ENCODE results near the gene SUN2. TPM values are rescaled to one million over a fixed set of nuclear protein-coding genes. Genes with fewer than 3 reads are reported as not detected.
A peak's percentile ranks its signal among the peaks of the same experiment; 100 is the strongest.

Gene SUN2
- total and polyA plus RNA-seq, 2 of the 13 experiments (the other 11 are each of a cell fraction or from before 2014, with no cell fraction given) = 45.6 to 56.6 TPM

DNA sequence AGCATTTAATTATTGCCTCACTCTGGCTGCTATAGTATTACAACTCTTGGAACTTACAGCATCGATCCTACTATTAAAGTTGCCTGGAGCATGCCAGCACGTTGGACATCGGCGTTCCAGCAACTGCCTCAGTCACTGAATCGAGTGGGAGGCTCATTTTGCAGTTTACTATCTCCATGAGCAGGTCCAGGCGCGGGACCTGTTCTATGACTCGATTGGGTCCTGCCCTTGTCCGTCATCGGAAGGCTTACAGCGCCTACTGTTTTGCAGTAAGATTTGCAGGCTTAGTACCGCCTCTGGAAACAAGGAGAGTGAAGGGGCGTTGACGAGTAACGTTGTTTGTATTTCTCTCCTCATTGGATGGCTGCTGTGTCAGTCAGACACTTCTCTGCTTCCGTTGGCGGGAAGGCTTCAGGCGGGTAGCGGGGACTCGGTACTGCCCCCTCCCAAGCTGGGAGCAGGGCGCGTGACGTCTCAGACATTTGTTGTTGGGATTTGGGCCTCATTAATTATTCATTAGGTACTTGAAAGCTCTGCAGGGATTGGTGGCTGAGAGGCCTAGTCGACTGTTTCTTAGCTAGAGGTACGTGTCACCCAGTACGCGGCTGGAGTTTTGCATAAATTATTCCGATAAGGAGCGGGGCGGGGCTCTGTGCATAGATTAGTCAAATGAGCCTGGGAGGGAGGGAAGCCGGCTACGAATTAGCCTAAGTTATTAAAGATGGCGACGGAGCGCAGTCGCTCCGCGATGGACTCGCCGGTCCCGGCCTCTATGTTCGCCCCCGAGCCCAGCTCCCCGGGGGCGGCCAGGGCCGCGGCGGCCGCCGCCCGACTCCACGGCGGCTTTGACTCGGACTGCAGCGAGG lies 50.3 kb downstream of the SUN2 start, which contains the start of gene GTPBP1 (continued):
- TF ChIP-seq NFKB2 (CRISPR knock-in tag; IDR thresholded peaks at IDR 0.05; ENCODE audit: borderline replicate concordance) (0 out of 2 replicates have a peak, but pooled peaks have one; percentile 13), ZNF343 (CRISPR knock-in tag; IDR thresholded peaks at IDR 0.05) (no peak), TOPORS (CRISPR knock-in tag; IDR thresholded peaks at IDR 0.05) (no peak), USF2 (IDR thresholded peaks at IDR 0.05; ENCODE audit: low read depth, low read length) (peak; percentile 53), USF2 (CRISPR knock-in tag; IDR thresholded peaks at IDR 0.05; ENCODE audit: borderline replicate concordance) (peak; percentile 71), LRRFIP1 (CRISPR knock-in tag; conservative IDR thresholded peaks at IDR 0.05) (no peak), GZF1 (CRISPR knock-in tag; IDR thresholded peaks at IDR 0.05) (no peak), KDM5B (CRISPR knock-in tag; IDR thresholded peaks at IDR 0.05; ENCODE audit: borderline replicate concordance) (no peak), MED8 (CRISPR knock-in tag; IDR thresholded peaks at IDR 0.05; ENCODE audit: insufficient replicate concordance) (no peak), FOXK1 (CRISPR knock-in tag; IDR thresholded peaks at IDR 0.05; ENCODE audit: borderline replicate concordance, low read depth) (peak; percentile 90), KLF6 (CRISPR knock-in tag; IDR thresholded peaks at IDR 0.05) (no peak; the same call in 1 of the 2 replicates), NAIF1 (CRISPR knock-in tag; IDR thresholded peaks at IDR 0.05; ENCODE audit: borderline replicate concordance) (no peak), ZFP90 (CRISPR knock-in tag; IDR thresholded peaks at IDR 0.05; ENCODE audit: borderline replicate concordance) (no peak), NR1H2 (CRISPR knock-in tag; IDR thresholded peaks at IDR 0.05; ENCODE audit: borderline replicate concordance, low read depth) (no peak), MTF1 (CRISPR knock-in tag; IDR thresholded peaks at IDR 0.05) (no peak), CBX5 (CRISPR knock-in tag; IDR thresholded peaks at IDR 0.05; ENCODE audit: borderline replicate concordance) (no peak), RCOR2 (CRISPR knock-in tag; IDR thresholded peaks at IDR 0.05) (no peak), HNRNPL (IDR thresholded peaks at IDR 0.05; ENCODE audit: low read depth, low read length) (no peak), ZNF772 (CRISPR knock-in tag; IDR thresholded peaks at IDR 0.05) (no peak), ZNF563 (CRISPR knock-in tag; IDR thresholded peaks at IDR 0.05) (no peak)
- TF ChIP-seq, protein P1, sequence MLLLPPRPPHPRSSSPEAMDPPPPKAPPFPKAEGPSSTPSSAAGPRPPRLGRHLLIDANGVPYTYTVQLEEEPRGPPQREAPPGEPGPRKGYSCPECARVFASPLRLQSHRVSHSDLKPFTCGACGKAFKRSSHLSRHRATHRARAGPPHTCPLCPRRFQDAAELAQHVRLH (CRISPR knock-in tag; IDR thresholded peaks at IDR 0.05; ENCODE audit: borderline replicate concordance, low read depth) = no peak
- TF ChIP-seq, protein P2, sequence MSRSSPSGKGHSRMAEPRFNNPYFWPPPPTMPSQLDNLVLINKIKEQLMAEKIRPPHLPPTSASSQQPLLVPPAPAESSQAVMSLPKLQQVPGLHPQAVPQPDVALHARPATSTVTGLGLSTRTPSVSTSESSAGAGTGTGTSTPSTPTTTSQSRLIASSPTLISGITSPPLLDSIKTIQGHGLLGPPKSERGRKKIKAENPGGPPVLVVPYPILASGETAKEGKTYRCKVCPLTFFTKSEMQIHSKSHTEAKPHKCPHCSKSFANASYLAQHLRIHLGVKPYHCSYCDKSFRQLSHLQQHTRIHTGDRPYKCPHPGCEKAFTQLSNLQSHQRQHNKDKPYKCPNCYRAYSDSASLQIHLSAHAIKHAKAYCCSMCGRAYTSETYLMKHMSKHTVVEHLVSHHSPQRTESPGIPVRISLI (CRISPR knock-in tag; IDR thresholded peaks at IDR 0.05; ENCODE audit: borderline replicate concordance) = no peak

Measured in HepG2 (cell line).